NCI-H146 (cell line): ENCODE data around the gene TYSND1.
"Not testable (repeated sequence)": the region's sequence is repeated elsewhere in the genome, so short reads cannot be mapped to it uniquely, and the experiment has no call there.

Experiments
- DNase-seq: peaks from one replicate; lab custom pipeline; 2025; lab: John Stamatoyannopoulos, UW

Gene TYSND1

DNA sequence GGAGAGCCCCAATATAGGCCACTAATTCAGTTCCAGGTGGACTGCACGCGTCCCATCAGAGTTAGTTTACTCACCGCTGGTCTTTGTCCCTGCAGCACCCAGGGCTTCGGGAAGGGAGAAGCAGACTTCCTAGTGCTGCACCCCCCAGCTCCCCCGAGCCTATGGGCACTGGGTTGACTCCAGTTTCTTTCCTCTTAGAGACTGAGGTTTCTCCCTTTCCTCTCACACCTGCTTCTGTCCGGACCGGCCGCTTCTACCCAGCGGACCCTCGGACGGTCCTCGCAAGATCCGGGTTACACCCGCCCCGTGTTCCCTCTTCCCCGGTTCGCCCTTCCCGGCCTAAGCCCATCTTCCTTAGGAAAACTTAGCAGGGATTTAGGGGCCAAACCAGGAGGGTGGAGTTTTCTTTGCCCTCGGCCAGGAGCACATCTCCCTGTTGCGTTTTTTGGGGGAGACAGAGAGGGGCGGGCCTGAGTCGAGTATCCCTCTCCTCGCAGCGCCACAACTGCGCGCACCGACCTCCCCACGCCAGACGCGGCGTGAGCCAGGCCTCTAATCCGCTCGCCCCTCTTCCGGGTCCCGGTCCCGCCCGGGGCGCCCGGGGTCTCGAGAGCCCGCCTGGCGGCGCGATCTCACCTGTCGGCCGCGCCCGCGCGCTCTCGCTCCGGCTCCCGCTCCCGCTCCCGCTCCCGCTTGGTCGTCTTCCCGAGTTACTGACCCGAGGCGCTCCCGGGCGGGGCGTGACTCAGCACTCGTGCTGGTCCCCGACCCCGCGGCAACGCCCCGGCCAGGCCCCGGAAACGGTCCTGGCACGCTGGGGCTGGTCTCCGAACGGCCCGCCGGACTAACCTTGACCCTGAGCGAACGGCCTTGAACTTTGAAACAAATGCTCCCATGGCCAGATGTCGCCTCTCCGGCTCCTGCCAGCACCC, 14.1 kb downstream of the TYSND1 start, which contains the start of gene AIFM2:
TSS of gene AIFM2 (minus strand) at position 728 of the 932 bp plus-strand sequence. CDS start 8,741 bp downstream, outside the sequence.
- peak; percentile 85 for DNase-seq

DNA sequence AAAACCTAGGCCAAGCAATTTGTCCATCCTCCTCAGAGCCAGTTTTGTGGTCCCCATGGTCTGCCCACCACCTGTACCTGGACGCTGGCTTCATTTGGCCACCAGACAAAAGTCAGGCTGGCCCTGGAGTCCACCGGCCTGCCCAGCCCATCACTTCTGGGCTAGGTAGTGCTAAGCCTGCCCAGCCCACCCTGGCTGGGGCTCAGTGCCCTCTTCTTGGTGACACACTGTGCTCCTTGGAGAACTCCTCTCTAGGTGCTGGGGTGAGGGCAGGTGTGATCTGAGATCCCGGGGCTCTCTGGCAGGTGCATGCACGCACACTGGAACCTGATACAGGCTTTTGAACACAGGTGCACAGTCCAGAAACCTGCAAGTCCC, 15.0 kb downstream of the TYSND1 start:
- DNase-seq: peak; percentile 36

DNA sequence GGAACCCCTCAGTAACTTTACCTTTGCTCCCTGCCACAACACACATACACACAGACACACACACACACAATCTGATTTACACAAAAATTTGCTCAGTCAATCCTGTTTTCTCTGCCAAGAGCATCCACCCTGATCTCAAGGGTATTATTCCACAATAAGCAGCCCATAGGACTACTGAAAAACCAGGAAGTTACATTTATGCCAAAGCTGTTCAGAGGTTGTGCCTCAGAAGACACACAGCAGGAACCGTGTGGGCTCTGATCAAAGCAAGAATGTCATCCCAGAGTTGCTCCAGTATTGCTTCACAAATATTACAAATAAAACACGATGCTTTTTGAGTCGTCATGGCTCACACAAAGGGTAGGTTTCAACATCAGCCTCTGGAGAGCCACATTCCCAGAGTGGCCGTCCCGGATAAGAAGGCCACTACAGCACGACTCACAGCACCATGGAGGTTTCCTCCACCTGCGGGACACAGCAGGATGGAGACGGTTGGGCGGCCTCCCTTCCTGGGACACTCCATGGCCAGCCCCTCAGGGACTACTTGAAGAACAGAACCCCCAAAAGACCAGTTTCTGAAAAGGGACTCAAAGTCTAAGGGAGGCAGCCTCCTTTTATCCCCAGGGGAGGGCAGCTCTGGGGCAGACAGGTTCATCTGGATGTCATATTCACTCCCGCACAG, 15.5 kb downstream of the TYSND1 start:
- DNase-seq: no peak

DNA sequence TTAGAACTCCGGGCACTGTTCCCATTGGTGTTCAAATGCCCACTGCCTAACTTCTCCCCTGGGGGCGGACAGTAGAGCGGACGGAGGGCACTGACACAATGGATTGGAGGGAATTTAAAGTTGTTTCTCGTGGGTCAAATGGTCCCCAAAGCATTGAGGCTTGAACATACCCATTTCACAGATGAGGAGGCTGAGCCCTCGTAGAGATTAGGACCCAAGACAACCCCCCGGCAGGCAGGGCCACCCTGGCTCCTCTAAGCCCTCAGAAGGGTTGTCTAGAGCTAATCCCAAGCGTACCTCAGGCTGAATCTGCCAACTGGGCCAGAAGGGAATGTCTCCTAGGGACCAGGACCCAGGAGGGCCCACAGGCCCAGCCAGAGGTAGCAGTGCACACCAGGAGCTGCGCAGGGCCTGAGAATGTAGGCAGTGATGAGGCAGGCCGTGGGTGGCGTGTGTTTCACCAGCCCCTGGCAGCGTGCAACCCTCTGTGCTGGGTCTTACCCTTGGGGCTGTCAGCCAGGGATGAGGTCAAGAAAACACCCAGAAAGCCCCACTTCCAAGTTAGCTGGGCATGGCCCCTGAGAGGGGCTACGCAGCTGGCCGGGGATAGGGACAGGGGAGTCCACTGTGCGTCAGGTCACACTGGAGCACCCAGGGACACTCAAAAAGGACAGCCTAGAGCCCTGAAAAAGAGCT, 19.7 kb downstream of the TYSND1 start:
- no peak for DNase-seq

DNA sequence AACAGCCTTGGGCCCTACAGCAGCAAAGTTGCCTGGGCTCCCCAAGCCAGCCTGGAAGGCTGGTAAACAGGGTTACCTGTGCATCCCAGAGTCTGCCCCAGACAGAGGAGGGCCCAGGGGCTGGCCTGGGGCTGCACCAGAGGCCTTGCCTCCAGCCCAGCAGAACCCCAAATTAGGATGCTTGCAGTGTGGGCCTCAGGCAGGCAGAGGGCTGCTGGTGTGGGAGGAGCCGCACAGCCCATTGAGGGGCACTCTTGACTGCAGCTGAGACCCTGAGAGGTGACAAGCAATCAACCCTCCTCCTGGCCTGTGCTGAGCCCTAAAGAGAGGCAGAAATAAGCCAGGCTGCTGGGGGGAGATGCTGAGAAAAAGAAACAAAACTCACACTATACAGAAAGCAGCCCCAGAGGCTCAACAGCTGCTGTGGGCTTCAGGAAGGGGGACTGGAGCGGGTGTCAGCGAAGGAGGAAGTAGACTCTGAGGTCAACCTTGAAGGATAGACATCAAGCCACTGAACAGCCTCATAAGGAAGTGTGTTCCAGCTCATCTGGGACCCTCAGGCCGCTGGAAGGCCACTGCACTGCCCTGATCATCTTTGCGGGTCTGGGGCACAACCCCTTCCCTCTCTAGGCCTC, 20.5 kb downstream of the TYSND1 start:
- DNase-seq: no peak

DNA sequence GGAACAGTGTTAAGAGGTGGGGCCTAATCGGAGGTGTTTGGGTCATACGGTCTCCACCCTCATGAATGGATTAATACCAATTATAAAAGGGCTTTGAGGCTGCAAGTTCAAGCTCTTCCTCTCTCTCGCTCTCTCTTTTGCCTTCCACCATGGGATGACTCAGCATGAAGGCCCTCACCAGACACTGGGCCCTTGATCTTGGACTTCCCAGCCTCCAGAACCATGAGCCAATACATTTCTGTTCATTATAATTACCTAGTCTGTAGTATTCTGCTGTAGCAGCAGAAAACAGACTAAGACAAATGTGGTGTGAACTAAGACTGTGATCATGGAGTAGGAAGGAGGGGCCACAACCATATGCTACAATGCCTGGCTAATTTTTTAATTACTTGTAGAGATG, 21.6 kb downstream of the TYSND1 start:
- DNase-seq: no peak

DNA sequence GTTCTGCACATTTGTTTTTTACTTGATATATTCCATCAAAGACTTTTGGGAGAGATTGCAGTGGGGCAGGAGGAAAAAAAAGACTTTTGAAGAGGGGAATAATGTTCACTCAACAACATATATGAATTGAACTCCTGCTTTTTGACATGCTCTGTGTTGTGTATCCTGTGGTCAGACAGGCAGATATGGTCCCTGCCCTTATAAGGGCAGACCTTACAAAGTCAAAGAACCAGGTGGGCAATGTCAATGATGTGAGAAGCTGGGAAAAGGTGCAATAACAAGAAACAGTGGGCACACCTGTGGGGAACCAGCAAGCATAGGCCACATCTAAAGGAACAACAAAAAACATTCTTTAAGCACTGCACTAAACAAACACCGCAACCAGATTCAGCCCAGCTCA, 22.1 kb downstream of the TYSND1 start:
- no peak for DNase-seq

DNA sequence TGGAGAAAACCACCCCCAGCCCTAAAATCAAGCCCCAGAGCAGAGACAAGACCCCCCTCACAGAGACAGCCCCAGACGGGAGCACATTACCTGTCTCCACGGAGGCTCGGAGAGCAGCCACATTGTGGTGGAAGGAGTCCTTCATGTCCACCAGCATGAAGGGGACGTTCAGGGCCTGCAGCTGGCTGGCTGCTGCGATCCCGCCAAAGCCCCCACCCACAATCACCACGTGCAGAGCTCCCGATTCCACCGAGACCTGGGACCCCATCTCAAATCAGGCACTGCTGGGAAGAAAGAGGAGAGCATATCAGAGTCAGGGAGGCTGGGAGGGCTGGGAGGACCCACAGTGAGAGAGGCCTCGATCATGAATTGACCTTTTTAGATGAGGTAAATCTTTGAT, 22.7 kb downstream of the TYSND1 start:
- no peak for DNase-seq

DNA sequence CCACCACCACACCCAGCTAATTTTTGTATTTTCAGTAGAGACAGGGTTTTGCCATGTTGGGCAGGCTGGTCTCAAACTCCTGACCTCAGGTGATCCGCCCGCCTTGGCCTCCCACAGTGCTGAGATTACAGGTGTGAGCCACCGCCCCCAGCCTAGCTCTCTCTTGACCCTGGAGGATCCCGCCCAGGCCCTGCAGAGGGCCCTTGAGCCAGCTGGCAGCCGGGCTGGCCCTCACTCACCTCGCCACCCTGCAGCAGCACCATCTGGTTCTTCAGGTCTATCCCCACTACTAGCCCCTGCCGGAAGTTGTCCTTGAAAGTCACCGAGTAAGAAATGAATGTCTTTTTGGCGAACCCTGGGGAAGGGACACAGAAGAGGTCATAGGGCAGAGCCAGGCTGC, 23.3 kb downstream of the TYSND1 start:
- not testable (repeated sequence) for DNase-seq

DNA sequence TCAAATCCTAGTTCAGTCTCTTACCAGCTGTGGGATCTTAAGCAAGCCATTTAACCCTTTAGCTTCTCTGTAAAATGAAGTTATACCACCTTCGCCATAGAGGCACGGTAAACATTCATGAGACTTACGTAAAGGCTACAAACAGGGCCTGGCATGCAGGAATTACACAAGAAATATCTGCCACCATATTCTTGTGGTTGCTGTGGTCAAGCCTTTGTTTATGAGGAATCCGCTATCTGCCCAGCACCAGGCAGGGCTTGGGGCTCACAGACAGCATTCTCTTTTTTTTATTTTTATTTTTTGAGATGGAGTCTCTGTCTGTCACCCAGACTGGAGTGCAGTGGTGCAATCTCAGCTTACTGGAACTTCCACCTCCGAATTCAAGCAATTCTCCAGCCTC, 23.8 kb downstream of the TYSND1 start:
- no peak for DNase-seq

DNA sequence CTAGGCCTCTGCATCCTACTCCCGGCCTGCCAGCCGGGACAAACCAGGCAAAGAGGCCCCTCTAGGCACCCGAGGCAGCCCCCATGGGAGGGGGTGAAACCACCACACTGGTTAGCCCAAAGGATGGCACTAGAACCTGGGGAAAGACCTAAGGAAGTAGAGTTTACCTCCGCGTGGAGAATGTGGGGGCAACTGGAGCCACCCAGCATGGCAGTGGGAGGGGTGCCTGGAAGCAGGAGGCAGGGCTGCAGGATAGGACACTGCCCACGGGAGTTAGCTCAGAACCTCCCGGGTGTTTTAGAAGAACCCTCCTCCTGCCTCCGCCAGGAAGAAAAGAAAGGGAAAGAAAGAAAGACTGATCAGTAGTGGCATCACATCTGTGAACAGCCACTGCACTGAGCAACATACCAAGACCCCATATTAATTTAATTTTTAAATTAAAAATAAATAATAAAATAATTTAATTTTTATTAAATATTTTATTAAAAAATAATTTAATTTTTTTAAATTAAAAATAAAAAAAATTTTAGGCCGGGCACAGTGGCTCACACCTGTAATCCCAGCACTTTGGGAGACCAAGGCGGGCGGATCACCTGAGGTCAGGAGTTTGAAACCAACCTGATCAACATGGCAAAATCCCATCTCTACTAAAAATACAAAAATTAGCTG, 25.1 kb downstream of the TYSND1 start:
- no peak for DNase-seq

DNA sequence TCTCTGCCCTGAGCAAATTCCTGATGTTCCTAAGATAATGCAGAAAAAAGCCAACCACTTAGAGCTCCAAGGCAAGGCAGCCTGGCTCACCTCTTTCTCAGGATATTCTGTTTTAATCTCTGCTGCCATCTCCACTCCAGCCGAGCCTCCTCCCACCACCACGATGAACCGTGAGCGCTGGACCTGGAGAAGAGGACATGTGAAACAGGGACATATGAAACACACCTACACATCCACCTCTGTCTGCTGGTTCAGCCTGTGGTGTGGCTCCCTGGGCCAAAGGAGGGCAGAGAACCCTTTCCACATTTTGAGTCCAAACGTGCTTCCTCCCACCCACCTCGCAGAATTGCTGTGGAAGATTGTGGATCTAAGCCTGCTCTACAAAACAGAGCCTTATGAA, 26.1 kb downstream of the TYSND1 start:
- no peak for DNase-seq

DNA sequence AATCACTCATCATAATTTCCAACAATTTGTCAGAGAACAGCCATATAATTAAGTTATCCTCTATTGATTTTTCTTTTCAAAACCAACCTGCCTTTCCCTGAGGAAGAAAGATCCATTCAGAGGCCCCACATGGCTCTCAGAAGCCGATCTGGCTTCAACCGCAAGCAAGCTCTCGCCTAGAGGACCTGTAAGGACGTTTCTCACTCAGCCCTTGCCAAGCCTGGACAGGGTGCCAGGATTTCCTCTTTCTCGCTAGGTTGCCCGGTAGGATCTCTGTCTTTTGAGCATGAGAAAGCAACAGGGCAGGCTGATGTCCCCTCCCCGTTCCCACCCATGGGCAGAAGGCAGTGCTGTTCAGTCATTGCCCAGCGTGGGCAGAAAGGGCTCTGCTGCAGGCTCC, 26.9 kb downstream of the TYSND1 start:
- DNase-seq: no peak

DNA sequence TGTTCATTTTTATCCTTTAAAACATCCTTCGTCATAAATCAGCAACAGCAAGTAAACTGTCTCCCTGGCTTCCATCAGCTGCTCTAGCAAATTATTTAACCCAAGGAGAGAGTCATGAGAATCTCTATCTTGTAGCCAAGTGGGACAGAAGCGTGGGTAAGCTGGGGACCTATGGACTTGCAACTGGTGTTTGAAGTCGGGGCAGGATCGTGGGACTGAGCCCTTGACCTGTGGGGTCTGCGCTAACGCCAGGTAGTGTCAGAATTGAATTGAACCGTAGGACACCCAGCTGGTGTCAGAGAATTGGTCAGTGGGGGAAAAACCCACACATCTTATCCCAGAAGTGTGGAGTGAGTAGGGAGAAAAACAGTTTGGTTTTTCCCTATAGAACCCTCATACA, 27.3 kb downstream of the TYSND1 start:
- no peak for DNase-seq

DNA sequence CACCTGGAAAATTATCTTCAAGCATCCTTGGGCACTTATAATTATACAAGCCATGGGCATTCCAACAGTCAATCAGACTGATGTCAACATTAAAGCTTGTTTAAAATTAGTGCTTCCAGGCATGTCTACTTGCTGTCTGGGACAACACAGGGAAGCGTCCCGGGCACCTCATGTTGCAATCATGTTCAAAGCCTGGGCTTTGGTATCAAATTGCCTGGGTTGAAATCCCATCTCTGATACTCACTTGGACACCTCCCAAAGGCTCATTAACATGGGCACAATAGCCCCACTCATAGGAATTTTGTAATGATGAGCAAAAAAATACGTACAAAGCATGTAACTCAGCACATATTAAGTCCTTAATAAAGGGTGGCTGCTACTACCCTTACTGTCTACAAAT, 28.3 kb downstream of the TYSND1 start:
- no peak for DNase-seq

DNA sequence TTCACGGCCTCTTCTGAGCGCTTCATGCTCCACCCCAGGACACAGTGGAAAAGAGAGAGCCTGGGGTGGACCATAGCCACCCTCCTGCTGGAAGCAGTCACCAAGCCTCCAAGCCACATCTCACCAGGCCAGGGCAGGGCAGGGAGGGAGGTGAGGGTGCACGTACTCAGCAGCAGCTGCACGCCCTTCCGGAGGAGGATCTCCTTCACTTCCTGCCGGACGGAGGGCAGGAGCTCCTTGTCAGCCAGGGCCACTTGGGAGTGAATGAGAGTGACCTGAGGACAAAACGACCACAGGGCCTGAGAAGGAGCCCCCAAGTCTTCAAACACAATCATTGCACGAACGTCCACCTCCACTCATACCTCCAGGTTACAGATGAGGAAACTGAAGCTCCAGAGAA, 28.9 kb downstream of the TYSND1 start:
- no peak for DNase-seq

DNA sequence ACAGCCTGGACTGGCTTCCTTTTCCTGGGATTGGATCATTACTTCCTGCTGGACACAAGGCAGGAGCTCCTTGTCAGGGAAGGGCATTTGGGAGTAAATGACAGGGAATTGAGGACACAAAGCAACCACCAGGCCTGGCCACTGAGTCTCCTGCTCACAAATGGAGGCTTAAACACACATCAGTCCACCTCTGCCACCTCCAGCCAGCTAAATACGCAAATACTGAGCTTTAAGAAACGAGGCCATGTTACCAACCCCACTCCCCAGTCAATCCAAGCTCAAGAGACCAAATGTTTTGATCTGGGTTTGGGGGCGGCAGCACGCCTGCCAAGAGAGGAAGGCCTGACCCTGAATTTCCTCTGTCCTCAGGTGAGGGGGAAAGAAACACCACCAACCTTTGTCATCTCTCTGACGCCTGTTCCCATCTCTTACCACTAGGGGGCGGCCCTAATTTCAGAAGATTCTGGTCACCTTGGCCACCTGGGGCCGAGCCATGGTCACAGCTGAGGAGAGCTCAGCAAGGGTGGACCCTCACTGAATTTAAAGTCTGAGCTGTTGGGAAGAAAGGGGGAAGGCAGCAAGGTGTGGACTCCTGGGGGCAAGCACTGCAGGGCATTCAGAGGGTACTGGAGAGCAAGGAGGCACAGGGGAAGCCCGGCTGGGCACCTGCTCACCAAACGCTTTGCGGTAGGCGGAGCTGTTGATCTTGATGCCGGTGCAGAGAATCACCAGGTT, 30.4 kb downstream of the TYSND1 start:
- DNase-seq: peak; percentile 58

DNA sequence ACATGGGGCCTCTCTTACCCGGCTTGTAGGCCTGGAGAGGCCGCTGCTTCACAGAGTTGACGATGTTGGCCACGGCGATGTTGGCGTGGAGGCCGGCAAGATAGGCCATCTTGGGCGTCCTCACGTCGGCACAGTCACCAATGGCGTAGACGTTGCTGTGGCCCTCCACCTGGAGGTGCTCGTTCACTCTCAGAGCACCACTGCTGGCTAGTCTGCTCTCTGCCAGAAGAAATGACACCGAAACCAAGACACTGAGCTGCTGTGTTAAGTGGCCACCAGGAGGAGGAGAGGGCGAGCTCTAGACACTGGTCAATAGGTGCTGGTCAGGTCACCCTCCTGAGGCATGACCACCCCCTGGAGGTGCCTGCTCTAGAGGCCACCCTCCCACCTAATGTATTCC, 31.6 kb downstream of the TYSND1 start:
- DNase-seq: no peak

DNA sequence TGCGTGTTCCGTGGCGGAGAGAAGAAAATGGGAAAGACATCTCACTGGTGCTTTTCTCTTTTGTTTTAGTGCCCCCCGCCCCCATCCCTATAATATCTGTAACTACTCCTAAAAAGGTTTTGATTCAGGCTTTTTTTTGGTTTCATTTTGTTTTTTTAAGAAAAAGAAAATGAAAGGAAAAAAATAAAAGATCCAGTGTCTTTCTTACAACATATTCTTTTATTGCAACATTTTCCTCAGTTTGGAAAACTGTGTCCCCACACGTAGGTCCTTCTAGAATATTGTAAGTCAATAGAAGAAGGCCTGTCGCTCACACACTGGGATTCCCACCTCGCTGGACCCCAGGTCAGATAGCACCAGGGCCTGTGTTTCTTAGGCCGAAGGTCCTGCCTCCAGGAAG, 34.4 kb downstream of the TYSND1 start:
- DNase-seq: no peak

DNA sequence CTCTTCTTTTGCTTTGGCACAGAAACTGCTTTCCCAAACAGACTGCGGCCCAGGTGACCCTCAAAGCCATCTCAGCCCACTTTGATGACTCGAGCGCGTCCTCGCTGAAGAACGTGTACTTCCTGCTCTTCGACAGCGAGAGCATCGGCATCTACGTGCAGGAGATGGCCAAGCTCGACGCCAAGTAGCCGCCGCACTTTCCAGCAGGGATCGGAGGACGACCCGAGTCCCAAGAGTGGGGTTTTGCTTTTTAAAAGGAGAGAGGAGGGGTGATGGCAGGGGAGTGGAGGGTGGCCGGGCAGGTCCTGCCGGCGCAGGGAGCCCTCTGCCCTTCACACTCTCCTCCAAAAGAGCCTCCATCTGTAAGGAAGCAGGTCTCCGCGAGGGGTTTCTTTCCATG, 35.0 kb downstream of the TYSND1 start:
- no peak for DNase-seq
